ENCODE results near the gene ATP5F1A.
"Not testable (repeated sequence)": the region's sequence is repeated elsewhere in the genome, so short reads cannot be mapped to it uniquely, and the experiment has no call there.

ATP5F1A gene

DNA sequence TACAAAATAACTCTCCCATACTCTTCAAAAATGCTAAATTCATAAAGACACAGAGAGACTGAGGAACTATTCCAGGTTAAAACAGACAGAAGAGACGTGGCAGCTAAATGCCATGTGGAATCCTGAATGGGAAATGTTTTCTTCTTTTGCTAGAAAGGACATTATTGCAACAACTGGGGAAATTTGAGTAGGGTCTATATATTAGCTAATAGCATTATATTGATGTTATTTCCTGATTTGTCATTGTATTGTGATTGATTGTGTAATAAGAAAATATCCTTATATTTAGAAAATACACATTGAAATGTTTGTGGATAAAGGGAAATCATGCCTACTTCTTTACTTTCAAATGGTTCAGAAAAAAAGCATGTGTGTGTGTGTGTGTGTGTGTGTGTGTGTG lies 49.5 kb downstream of the ATP5F1A start:
- Mint-ChIP-seq H3K27me3 (ENCODE audit: low read depth) (no peaks in the 10 kb centered on the region), H3K27ac (no peak overlapping the region), H3K4me3 (no peak overlapping the region), H3K9me3 (peaks cover 2% of the 10 kb centered on the region), H3K36me3 (ENCODE audit: low read depth) (no peaks in the 10 kb centered on the region), H3K4me1 (peaks cover 10% of the 10 kb centered on the region)
- TF ChIP-seq, protein P1, sequence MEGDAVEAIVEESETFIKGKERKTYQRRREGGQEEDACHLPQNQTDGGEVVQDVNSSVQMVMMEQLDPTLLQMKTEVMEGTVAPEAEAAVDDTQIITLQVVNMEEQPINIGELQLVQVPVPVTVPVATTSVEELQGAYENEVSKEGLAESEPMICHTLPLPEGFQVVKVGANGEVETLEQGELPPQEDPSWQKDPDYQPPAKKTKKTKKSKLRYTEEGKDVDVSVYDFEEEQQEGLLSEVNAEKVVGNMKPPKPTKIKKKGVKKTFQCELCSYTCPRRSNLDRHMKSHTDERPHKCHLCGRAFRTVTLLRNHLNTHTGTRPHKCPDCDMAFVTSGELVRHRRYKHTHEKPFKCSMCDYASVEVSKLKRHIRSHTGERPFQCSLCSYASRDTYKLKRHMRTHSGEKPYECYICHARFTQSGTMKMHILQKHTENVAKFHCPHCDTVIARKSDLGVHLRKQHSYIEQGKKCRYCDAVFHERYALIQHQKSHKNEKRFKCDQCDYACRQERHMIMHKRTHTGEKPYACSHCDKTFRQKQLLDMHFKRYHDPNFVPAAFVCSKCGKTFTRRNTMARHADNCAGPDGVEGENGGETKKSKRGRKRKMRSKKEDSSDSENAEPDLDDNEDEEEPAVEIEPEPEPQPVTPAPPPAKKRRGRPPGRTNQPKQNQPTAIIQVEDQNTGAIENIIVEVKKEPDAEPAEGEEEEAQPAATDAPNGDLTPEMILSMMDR (IDR thresholded peaks at IDR 0.05; ENCODE audit: unreplicated experiment in 3 of 3) = no peak

DNA sequence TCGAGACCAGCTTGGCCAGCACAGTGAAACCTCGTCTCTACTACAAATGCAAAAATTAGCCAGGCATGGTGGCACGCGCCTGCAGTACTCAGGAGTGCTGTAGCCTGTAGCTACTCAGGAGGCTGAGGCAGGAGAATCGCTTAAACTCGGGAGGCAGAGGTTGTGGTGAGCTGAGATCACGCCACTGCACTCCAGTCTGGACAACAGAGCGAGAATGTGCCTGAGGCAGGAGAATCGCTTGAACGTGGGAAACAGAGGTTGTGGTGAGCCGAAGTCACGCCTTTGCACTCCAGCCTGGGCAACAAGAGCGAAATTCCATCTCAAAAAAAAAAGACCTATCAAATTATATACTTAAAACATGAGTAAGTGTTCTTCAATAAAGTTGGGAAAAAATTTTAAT lies 50.7 kb downstream of the ATP5F1A start:
- H3K27me3 Mint-ChIP-seq (ENCODE audit: low read depth); H3K9me3 Mint-ChIP-seq; H3K27ac Mint-ChIP-seq; H3K4me1 Mint-ChIP-seq; H3K4me3 Mint-ChIP-seq; H3K36me3 Mint-ChIP-seq (ENCODE audit: low read depth): not testable (repeated sequence)

DNA sequence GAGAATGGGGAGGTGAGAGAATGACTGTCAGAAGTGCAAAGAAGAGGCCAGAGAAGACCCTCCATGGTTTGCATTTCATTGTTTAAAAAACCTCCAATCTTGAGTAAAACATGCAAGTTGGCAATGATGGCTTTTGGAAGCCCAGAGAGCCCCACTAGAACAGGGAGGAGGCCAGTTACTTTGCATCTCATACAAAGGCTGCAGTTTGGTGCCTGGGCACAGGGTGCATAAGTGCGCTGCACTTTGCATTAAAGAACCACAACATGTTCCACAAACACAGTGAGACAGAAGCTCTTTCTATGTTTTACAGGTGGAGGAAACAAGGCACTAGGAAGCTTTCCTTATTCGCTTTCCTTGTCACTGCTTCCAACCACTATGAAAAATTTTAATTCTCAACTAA lies 51.4 kb downstream of the ATP5F1A start:
- Mint-ChIP-seq H3K4me3 (no peak overlapping the region), H3K27ac (no peak overlapping the region), H3K9me3 (peaks cover 6% of the 10 kb centered on the region), H3K27me3 (ENCODE audit: low read depth) (no peaks in the 10 kb centered on the region), H3K36me3 (ENCODE audit: low read depth) (no peaks in the 10 kb centered on the region), H3K4me1 (peaks cover 3% of the 10 kb centered on the region)
- TF ChIP-seq, protein P1 (IDR thresholded peaks at IDR 0.05; ENCODE audit: unreplicated experiment in 3 of 3) = no peak

DNA sequence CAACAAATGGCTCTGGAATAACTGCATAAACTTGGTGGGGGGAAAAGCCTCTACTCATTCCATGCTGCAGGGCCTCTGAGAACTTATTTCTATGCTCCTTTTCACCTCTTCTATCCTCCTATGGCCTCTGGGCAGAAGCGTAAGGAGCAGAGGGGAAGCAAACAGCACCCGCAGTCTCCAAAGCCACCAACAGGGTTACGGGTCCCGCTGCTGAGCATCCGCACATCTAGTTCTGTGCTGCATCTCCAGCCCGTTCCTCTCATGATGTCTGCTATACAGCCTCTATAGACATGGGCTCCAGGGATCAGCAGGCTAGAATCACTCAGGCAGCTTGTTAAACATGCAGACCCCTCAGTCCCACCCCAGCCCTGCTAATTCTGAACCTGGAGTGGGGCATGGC lies 52.0 kb downstream of the ATP5F1A start:
- TF ChIP-seq, protein P1 (IDR thresholded peaks at IDR 0.05; ENCODE audit: unreplicated experiment in 3 of 3) = no peak
- Mint-ChIP-seq H3K36me3 (ENCODE audit: low read depth) (no peaks in the 10 kb centered on the region), H3K4me3 (no peak overlapping the region), H3K27ac (no peak overlapping the region), H3K4me1 (no peaks in the 10 kb centered on the region), H3K9me3 (peaks cover 6% of the 10 kb centered on the region), H3K27me3 (ENCODE audit: low read depth) (no peaks in the 10 kb centered on the region)

DNA sequence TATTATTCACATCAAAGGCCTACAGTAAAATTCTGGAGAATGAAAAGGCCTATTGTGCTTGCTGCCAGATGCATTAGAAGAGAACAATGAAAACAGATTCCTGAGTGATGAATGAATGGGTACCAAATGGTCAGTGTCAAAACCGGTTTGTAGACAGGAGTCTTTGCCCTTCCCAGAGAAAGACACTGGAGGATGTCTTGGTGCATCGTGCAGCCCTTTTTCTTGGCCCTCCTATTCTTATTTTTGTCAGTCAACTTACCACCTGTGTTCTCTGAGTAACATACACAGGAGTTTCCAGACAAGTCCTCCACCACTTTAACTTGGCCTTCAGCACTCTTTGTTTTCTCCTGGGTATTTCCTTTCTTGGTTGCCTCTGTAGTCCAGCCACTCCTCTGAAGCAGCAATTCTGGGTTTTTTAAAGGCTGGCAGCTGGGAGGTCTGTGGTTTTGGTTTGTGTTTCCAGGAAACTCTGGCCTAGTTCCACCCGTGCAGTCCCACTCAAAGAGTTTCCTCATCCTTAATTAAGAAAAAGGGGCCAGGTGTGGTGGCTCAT lies 55.4 kb downstream of the ATP5F1A start:
- H3K27me3 Mint-ChIP-seq (ENCODE audit: low read depth) = no peaks in the 10 kb centered on the region
- no peak overlapping the region for H3K4me3 Mint-ChIP-seq
- no peaks in the 10 kb centered on the region for H3K4me1 Mint-ChIP-seq

DNA sequence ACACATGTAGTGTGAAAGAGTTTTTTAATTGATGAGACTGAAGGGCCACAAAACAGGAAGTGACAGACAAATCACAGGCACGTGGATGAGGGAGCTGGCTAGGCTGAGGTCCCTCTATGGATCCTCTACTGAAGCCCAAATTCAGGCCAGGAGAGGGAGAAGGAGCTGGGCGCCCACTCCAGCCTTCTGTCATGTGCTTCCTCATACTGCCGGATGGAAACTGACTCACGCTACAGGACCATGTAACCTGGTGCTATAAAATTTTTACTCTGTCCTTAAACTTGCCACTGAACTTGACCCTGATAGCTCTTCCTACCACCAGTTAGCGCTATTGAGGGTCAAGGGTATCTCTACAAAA lies 57.4 kb downstream of the ATP5F1A start:
- Mint-ChIP-seq H3K9me3 (peaks cover 6% of the 10 kb centered on the region), H3K27me3 (ENCODE audit: low read depth) (no peaks in the 10 kb centered on the region), H3K4me3 (no peak overlapping the region), H3K27ac (no peak overlapping the region), H3K4me1 (no peaks in the 10 kb centered on the region), H3K36me3 (ENCODE audit: low read depth) (peaks cover 12% of the 10 kb centered on the region)
- TF ChIP-seq, protein P1 (IDR thresholded peaks at IDR 0.05; ENCODE audit: unreplicated experiment in 3 of 3) = no peak

More for the DNA sequence above, 55.4 kb downstream of the ATP5F1A start:
- H3K36me3 Mint-ChIP-seq (ENCODE audit: low read depth) = peaks cover 9% of the 10 kb centered on the region
- H3K27ac Mint-ChIP-seq = no peak overlapping the region
- TF ChIP-seq, protein P1 (IDR thresholded peaks at IDR 0.05; ENCODE audit: unreplicated experiment in 3 of 3) = no peak
- peaks cover 6% of the 10 kb centered on the region for H3K9me3 Mint-ChIP-seq

All from nephron (organoid).